K562 (cell line): ENCODE data around the gene HSPA6.

Experiments used
- C11orf30 ChIP-seq: fragments of 450-650 bp; IDR thresholded peaks from 2 replicates; pipeline ENCODE4 v1.6.1; 2016; ENCODE audit warnings: low read depth, mild to moderate bottlenecking
- CTCF ChIP-seq, 3 experiments: IDR thresholded peaks in 2 of 3; conservative IDR thresholded peaks in 1 of 3; 2 replicates each; pipeline ENCODE4 v1.5.1; 2011 to 2012; ENCODE audit warnings: low read length in 3 of 3, mild to moderate bottlenecking in 3 of 3, control low read depth in 2 of 3, improper control_type of control experiment in 1 of 3, inconsistent platforms in 1 of 3, low read depth in 1 of 3, mixed read lengths in 1 of 3, moderate library complexity in 1 of 3; ENCODE audit not compliant: insufficient read depth in 2 of 3
- NR1H2 ChIP-seq: sonication (generic); formaldehyde crosslinking; IDR thresholded peaks from 2 replicates; pipeline ENCODE4 v1.4.0; 2020; ENCODE audit warnings: mild to moderate bottlenecking, missing genetic modification reagents
- SRSF3 ChIP-seq: fragments of 200-400 bp; formaldehyde crosslinking; IDR thresholded peaks from 2 replicates; pipeline ENCODE4 v1.6.1; 2016; ENCODE audit warnings: mild to moderate bottlenecking, low read length, moderate library complexity; ENCODE audit not compliant: insufficient read depth
- TEAD4 ChIP-seq, 2 experiments: sonication (generic) in 1 of 2; formaldehyde crosslinking in 1 of 2; IDR thresholded peaks; 2 replicates each; pipeline versions ENCODE4 v1.6.1 to v1.8.0; 2012 to 2022; ENCODE audit warnings: borderline replicate concordance in 1 of 2, inconsistent platforms in 1 of 2, low read length in 1 of 2, mild to moderate bottlenecking in 1 of 2, missing genetic modification reagents in 1 of 2
- ZFP1 ChIP-seq: fragments of 450-650 bp; formaldehyde crosslinking; IDR thresholded peaks from 2 replicates; pipeline ENCODE4 v1.4.0; 2020; ENCODE audit warnings: mild to moderate bottlenecking, mixed read lengths
- ZNF253 ChIP-seq: fragments of 250-450 bp; sonication (Bioruptor Pico); conservative IDR thresholded peaks from 2 replicates; pipeline ENCODE4 v1.6.1; 2021; ENCODE audit warnings: mild to moderate bottlenecking

- TF ChIP-seq NR1H2 (CRISPR knock-in tag) (no peak), TEAD4 (IDR thresholded peaks at IDR 0.05; ENCODE audit: low read length) (no peak), TEAD4 (CRISPR knock-in tag; IDR thresholded peaks at IDR 0.05; ENCODE audit: borderline replicate concordance) (no peak), C11orf30 (no peak), SRSF3 (no peak), ZFP1 (CRISPR knock-in tag) (no peak), ZNF253 (CRISPR knock-in tag) (no peak), CTCF (IDR thresholded peaks at IDR 0.05 in 2 of 3, conservative IDR thresholded peaks at IDR 0.05 in 1 of 3; ENCODE audit: insufficient read depth in 2 of 3, low read depth in 1 of 3, low read length in 3 of 3) (no peak)
Observed at GRCh38 chr1:161498646-161499045, 25.7 kb upstream of the HSPA6 start.
